Mucosa of rectum (tissue), 2 donors: ENCODE measurements around the gene OTUD7B.
A peak's percentile ranks its signal among the peaks of the same experiment; 100 is the strongest.

Source experiments
- H3K27ac ChIP-seq, 2 donors: one replicate each; pipeline ENCODE4 v1.7.0; 2013; ENCODE audit warnings: inconsistent platforms in 2 of 2, low read depth in 2 of 2, low read length in 2 of 2
- H3K27me3 ChIP-seq, 2 donors: one replicate each; pipeline ENCODE4 v1.7.0; 2013; ENCODE audit warnings: low read length in 2 of 2; ENCODE audit not compliant: control insufficient read depth in 2 of 2, insufficient read depth in 2 of 2
- H3K36me3 ChIP-seq, 2 donors: one replicate each; pipeline ENCODE4 v1.7.0; 2013; ENCODE audit warnings: low read length in 2 of 2; ENCODE audit not compliant: control insufficient read depth in 2 of 2, insufficient read depth in 2 of 2
- H3K4me1 ChIP-seq, 2 donors: one replicate each; pipeline ENCODE4 v1.7.0; 2013; ENCODE audit warnings: low read length in 2 of 2, mild to moderate bottlenecking in 1 of 2; ENCODE audit not compliant: control insufficient read depth in 2 of 2, insufficient read depth in 2 of 2
- H3K4me3 ChIP-seq, 2 donors: one replicate each; pipeline ENCODE4 v1.7.0; 2013; ENCODE audit warnings: low read length in 2 of 2
- H3K9ac ChIP-seq, 2 donors: one replicate each; pipeline ENCODE4 v1.7.0; 2013; ENCODE audit warnings: low read length in 2 of 2, low read depth in 1 of 2, mild to moderate bottlenecking in 1 of 2
- H3K9me3 ChIP-seq, 2 donors: one replicate each; pipeline ENCODE4 v1.7.0; 2013; ENCODE audit warnings: low read length in 2 of 2; ENCODE audit not compliant: control insufficient read depth in 2 of 2
- donor health status: healthy.
- donor health status: Normal muscosa, but diverticular disease.

Gene OTUD7B

DNA sequence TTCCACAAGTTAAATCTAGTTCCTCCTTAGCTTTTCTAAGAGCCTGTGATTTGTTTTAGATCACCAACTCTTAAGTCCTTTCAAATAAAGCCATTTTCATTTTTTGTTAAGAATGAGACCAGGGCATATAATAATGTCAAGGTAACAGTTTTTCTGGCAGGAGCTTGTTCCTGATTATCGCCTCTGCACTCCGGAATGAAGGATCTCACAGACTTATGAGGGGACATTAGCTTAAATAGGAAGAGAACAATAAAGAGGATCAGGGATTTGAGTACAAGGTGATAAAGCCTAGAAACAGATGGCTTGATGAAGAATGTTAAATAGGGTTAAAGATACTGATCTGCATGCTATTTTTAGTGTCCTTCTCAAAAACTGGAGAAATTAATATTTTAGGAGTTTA lies 13.6 kb upstream of the OTUD7B start:
- Histone ChIP-seq H3K4me3 (no peak overlapping the region), H3K4me1 (peaks cover 0 to 13% of the 10 kb centered on the region in 2 donors), H3K9ac (no peak overlapping the region), H3K27ac (no peak overlapping the region), H3K36me3 (no peaks in the 10 kb centered on the region), H3K9me3 (no peaks in the 10 kb centered on the region), H3K27me3 (no peaks in the 10 kb centered on the region)

DNA sequence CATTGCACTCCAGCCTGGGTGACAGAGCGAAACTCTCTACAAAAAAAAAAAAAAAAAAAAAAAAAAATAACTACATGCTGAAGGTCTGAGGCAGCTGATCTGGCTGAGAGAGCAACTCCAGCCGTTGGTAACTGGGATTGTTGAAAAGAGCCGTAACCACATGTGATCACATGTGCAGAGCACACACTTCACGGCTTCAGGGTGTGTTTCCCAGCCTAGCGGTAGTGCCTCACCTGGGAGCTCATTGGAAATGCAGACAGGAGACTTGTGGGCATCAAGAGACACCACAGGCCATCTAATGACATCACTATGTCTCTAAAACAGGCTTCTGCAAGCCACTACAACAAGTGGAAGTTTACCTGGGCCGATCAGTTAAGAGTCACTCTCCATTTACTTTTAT lies 11.8 kb upstream of the OTUD7B start:
- Histone ChIP-seq H3K27ac (no peak overlapping the region), H3K9ac (no peak overlapping the region), H3K36me3 (no peaks in the 10 kb centered on the region), H3K4me1 (peaks cover 0 to 13% of the 10 kb centered on the region in 2 donors), H3K9me3 (no peaks in the 10 kb centered on the region), H3K4me3 (no peak overlapping the region), H3K27me3 (no peaks in the 10 kb centered on the region)

DNA sequence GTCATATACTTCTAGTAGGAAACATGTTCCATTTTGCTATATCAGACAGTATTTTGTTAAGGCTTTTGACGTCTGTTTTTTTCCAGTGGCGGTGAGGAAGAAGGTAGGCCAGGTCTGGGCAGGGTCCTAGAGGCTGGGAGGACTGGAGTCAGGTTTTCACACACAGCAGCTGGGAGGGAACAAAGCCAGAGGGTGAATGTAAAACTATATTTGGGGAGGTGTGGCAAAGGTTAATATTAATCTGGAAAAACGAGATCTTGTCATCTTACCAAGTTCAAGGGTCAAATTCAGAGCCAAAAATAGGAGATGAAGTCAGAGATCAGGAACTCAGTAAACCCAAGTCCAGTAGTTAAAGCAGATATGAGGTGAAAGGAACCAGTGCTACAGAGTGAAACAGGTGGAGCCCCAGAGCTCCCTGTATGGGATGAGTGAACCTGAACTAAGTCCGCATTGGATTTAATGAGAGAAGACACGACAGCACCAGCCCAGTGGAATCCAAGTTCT lies 10.7 kb upstream of the OTUD7B start:
- no peak overlapping the region for H3K4me3 ChIP-seq
- H3K9me3 ChIP-seq: no peaks in the 10 kb centered on the region
- peak overlapping the region; percentile 76 to 84 for H3K27ac ChIP-seq
- H3K4me1 ChIP-seq: peaks cover 0 to 15% of the 10 kb centered on the region in 2 donors
- H3K9ac ChIP-seq: peak overlapping the region in 1 of 2 donors; percentile 7
- no peaks in the 10 kb centered on the region for H3K36me3 ChIP-seq
- no peaks in the 10 kb centered on the region for H3K27me3 ChIP-seq

DNA sequence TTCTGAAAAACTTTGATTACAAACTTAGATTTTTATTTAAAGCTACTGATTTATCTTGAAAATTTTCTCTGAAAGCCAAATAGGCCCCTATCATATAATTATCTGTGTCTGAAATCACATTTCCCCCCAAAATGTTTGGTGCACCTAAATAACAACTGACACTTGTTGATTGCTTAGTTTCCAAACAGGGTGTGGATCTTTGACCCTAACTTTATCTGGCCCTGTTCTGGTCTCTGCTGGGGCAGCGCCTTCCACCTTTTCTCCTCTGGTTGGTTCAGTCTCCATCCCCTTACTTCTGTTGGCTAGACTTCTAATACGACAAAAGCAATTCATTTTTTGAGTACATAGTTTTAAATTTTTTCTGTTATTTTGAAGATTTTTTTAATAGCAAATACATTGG lies 10.2 kb upstream of the OTUD7B start:
- Histone ChIP-seq H3K27me3 (no peaks in the 10 kb centered on the region), H3K9me3 (no peaks in the 10 kb centered on the region), H3K27ac (peak overlapping the region; percentile 56 to 84), H3K4me3 (no peak overlapping the region), H3K4me1 (peaks cover 0 to 15% of the 10 kb centered on the region in 2 donors), H3K36me3 (no peaks in the 10 kb centered on the region), H3K9ac (no peak overlapping the region)

DNA sequence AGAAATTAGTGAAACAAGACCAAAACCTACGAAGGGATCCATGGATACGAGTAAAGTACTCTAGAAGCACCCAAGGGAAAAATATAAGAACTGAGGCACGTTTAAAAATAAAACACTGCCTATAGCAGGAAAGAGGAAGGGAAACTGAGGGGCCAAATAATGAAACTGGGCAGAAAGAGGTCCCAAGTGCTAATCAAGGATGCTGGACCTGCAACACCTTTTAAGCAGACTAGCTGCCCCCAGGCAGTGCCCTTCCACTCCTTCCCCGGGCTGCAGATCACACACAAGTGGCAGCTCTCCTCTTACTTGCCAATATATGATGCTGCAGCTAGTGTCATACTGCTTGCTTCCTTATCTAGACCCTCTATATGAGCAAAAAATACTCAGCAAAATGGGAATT lies 7.6 kb upstream of the OTUD7B start:
- no peak overlapping the region for H3K4me3 ChIP-seq
- H3K27me3 ChIP-seq: no peaks in the 10 kb centered on the region
- no peaks in the 10 kb centered on the region for H3K9me3 ChIP-seq
- no peak overlapping the region for H3K27ac ChIP-seq
- peaks cover 0 to 15% of the 10 kb centered on the region in 2 donors for H3K4me1 ChIP-seq
- H3K9ac ChIP-seq: no peak overlapping the region
- no peaks in the 10 kb centered on the region for H3K36me3 ChIP-seq

DNA sequence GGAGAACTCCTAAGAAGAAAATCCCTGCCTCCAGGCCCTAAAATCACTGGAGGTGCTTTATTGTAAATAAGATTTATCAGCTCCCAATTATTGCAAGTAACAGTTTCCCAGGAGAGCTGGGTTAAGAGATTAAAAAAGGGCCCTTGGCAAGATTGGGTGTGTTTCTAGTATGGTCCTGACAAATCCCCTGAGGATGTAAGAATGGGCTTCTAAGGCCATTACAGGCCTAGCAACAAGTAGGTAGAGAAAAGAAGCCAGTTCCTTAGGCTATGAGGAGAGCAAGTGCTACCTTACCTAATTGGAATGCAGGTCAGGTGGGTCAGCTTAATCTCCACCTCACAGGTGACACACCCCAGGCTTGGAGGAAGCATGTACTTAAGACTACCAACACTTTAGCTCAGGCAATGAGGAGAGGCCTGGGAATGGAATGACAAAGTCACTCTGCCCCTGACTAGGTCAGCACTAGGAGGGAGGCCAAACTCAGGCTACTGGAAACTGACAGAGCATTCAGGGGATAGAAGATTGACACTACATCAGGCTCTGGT lies 6.8 kb upstream of the OTUD7B start:
- H3K27me3 ChIP-seq: no peaks in the 10 kb centered on the region
- no peaks in the 10 kb centered on the region for H3K36me3 ChIP-seq
- H3K4me3 ChIP-seq: no peak overlapping the region
- peak overlapping the region; percentile 26 to 55 for H3K27ac ChIP-seq
- H3K9ac ChIP-seq: no peak overlapping the region
- peaks cover 0 to 15% of the 10 kb centered on the region in 2 donors for H3K4me1 ChIP-seq
- no peaks in the 10 kb centered on the region for H3K9me3 ChIP-seq

DNA sequence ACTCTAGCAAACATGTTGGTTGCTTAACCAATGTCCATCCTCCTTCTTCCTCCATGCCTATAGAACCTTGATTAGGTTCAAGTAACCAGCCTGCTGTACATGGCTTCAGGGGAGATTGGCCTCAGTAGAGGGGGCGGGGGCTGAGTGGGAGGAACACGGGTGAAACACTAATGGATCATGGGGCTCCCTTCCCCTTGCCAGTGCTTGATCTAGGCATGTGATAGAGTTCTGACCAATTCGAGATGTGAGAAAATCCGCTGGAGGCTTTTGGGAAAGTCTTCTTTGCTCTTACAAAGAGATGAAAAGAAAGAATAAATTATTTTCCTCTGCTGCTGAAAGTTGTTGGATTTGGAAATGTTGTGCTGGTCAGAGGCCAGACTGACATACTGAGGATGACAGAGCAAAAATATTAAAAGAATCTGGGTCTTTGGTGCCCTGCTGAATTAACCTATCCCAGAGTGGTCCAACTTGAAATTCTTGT lies 5.2 kb upstream of the OTUD7B start:
- Histone ChIP-seq H3K27ac (no peak overlapping the region), H3K9me3 (no peaks in the 10 kb centered on the region), H3K9ac (no peak overlapping the region), H3K27me3 (no peaks in the 10 kb centered on the region), H3K36me3 (no peaks in the 10 kb centered on the region), H3K4me1 (peaks cover 0 to 11% of the 10 kb centered on the region in 2 donors), H3K4me3 (no peak overlapping the region)

DNA sequence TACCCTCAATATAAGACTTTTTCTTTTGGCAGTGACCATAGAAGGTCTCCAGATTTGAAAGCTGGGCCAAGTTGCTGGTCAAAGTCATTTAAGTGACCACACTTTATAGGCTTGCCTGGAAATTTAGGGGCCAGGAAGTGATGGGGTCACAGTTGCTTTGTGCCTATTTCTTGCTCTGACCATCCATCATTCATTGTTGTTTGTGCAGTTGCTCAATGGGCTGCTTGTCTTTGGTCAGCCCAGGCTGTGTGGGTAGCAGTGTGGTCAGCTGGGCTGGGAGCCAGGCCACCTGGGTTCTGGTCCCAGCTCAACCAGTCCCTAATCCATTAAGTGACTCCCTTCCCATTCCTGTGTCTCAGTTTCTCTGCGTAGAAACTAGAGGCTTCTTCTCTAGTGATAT lies 2.1 kb upstream of the OTUD7B start:
- Histone ChIP-seq H3K27ac (no peak overlapping the region), H3K4me3 (no peak overlapping the region), H3K4me1 (peaks cover 8 to 23% of the 10 kb centered on the region in 2 donors), H3K27me3 (no peaks in the 10 kb centered on the region), H3K9me3 (no peaks in the 10 kb centered on the region), H3K36me3 (no peaks in the 10 kb centered on the region), H3K9ac (no peak overlapping the region)

DNA sequence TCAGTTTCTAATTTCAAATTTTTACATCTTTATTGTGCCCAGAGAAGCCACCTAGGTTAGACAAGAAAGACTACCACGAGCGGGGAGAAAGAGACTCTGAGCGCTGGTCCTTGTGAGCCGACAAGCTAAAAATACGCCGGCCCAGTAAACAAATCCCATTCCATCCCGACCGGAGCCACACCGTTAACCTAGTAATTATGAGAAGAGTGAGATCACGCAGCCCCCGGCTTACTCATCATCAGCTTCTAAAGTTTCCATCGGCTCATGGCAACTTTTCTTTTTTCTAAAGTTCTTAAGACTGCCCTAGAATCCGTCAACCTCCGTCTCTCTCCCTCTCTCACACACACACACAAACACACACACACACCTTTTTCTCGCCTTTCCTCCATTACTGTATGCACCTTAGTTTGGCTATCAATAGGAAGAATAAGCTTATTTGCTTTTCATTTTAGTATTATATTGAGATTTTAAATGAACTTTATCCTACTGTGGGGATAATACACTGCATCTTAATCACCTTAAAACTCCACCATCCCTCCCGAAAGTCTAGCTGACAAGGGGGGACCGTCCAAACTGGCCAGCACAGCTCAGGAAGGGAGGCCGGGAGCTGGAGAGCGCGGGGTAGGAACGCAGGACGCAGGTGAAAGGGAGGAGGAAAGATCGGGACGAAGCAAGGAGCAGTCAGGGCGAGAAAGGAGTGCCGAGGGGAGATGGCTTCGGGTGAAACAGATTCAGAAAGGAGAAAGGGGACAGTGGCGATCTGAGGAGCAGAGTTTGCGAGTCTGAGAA lies 728 bp downstream of the OTUD7B start:
- H3K4me1 ChIP-seq: peaks cover 8 to 20% of the 10 kb centered on the region in 2 donors

DNA sequence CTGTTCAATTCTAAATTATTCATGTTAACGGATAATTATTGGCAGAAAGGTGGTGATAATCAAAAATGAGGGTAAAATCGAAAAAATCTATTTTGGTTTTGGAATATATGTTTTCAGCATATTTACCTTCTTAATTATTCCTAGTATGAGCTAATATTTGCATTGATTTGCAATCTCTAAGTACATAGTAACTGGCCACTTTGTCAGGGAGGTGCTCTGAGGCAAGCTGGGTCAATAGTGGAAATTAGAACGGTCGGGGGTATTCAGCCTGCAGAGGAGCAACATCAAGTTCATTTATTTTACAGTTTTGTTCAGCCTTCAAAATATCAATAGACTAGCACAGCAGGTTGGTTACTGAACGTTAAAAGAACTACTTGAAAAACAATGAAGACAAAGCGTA lies 1.8 kb downstream of the OTUD7B start:
- no peak overlapping the region for H3K27ac ChIP-seq
- H3K36me3 ChIP-seq: peaks cover 0 to 3% of the 10 kb centered on the region in 2 donors
- H3K9ac ChIP-seq: peak overlapping the region; percentile 90 to 98
- H3K4me1 ChIP-seq: peaks cover 8 to 20% of the 10 kb centered on the region in 2 donors
- peak overlapping the region; percentile 91 to 96 for H3K4me3 ChIP-seq
- no peaks in the 10 kb centered on the region for H3K27me3 ChIP-seq
- H3K9me3 ChIP-seq: no peaks in the 10 kb centered on the region

More for the DNA sequence above, 728 bp downstream of the OTUD7B start:
- Histone ChIP-seq H3K27ac (peak overlapping the region; percentile 88 to 94), H3K36me3 (peaks cover 0 to 3% of the 10 kb centered on the region in 2 donors), H3K9me3 (no peaks in the 10 kb centered on the region), H3K27me3 (no peaks in the 10 kb centered on the region), H3K9ac (peak overlapping the region; percentile 90 to 98), H3K4me3 (peak overlapping the region; percentile 91 to 96)
